Progenitor cell of endocrine pancreas (in vitro differentiated cells): ENCODE results near the gene UBR3. TPM values are rescaled to one million over a fixed set of nuclear protein-coding genes. Genes with fewer than 3 reads are reported as not detected.
A peak's percentile ranks its signal among the peaks of the same experiment; 100 is the strongest.
"Not testable (repeated sequence)": the region's sequence is repeated elsewhere in the genome, so short reads cannot be mapped to it uniquely, and the experiment has no call there.

Experiments
- DNase-seq: peaks from one replicate; pipeline ENCODE4 v3.0.0; 2021; ENCODE audit warnings: low spot score; ENCODE audit not compliant: unreplicated experiment
- H3K27ac Mint-ChIP-seq: 2 replicates; pipeline ENCODE4 v1.8.0; 2021; ENCODE audit warnings: mild to moderate bottlenecking, moderate library complexity, mixed read lengths
- H3K27me3 Mint-ChIP-seq: 2 replicates; pipeline ENCODE4 v1.8.0; 2021; ENCODE audit warnings: mixed read lengths
- H3K36me3 Mint-ChIP-seq: 2 replicates; pipeline ENCODE4 v1.8.0; 2022; ENCODE audit warnings: mixed read lengths; ENCODE audit not compliant: insufficient read depth
- H3K4me1 Mint-ChIP-seq: 2 replicates; pipeline ENCODE4 v1.8.0; 2021; ENCODE audit warnings: low read depth, mixed read lengths
- H3K4me3 Mint-ChIP-seq: 2 replicates; pipeline ENCODE4 v1.8.0; 2021; ENCODE audit warnings: low read depth, mild to moderate bottlenecking, moderate library complexity, mixed read lengths
- H3K9me3 Mint-ChIP-seq: 2 replicates; pipeline ENCODE4 v1.8.0; 2021; ENCODE audit warnings: low read depth, mixed read lengths
- total RNA-seq: library from RNA; stranded (reverse); gene quantifications from 2 replicates; pipeline ENCODE4 v1.2.1, GENCODE V29; 2021
- TF ChIP-seq, protein P1 (sequence below): fragments of 200-600 bp; sonication (generic); IDR thresholded peaks from one replicate; pipeline ENCODE4 v1.5.0; 2021; ENCODE audit warnings: antibody characterized with exemption, mild to moderate bottlenecking; ENCODE audit not compliant: unreplicated experiment

Gene UBR3
- total RNA-seq, 1 donor from 2014 or later: 36.9 TPM

GRCh38 chr2:169933124-169933711 lies 106.0 kb downstream of the UBR3 start:
- DNase-seq: no peak
- Mint-ChIP-seq H3K4me1 (no peaks in the 10 kb centered on the region), H3K9me3 (no peaks in the 10 kb centered on the region), H3K36me3 (peaks cover 11% of the 10 kb centered on the region), H3K27me3 (no peaks in the 10 kb centered on the region), H3K27ac (no peak overlapping the region), H3K4me3 (no peak overlapping the region)
- TF ChIP-seq, protein P1, sequence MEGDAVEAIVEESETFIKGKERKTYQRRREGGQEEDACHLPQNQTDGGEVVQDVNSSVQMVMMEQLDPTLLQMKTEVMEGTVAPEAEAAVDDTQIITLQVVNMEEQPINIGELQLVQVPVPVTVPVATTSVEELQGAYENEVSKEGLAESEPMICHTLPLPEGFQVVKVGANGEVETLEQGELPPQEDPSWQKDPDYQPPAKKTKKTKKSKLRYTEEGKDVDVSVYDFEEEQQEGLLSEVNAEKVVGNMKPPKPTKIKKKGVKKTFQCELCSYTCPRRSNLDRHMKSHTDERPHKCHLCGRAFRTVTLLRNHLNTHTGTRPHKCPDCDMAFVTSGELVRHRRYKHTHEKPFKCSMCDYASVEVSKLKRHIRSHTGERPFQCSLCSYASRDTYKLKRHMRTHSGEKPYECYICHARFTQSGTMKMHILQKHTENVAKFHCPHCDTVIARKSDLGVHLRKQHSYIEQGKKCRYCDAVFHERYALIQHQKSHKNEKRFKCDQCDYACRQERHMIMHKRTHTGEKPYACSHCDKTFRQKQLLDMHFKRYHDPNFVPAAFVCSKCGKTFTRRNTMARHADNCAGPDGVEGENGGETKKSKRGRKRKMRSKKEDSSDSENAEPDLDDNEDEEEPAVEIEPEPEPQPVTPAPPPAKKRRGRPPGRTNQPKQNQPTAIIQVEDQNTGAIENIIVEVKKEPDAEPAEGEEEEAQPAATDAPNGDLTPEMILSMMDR: peak; percentile 63

DNA sequence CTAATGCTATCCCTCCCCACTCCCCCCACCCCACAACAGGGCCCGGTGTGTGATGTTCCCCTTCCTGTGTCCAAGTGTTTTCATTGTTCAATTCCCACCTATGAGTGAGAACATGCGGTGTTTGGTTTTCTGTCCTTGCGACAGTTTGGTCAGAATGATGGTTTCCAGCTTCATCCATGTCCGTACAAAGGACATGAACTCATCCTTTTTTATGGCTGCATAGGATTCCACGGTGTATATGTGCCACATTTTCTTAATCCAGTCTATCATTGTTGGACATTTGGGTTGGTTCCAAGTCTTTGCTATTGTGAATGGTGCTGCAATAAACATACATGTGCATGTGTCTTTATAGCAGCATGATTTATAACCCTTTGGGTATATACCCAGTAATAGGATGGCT lies 109.4 kb downstream of the UBR3 start:
- H3K9me3 Mint-ChIP-seq, H3K27ac Mint-ChIP-seq, H3K36me3 Mint-ChIP-seq, DNase-seq, H3K4me3 Mint-ChIP-seq, H3K4me1 Mint-ChIP-seq, H3K27me3 Mint-ChIP-seq: not testable (repeated sequence)

DNA sequence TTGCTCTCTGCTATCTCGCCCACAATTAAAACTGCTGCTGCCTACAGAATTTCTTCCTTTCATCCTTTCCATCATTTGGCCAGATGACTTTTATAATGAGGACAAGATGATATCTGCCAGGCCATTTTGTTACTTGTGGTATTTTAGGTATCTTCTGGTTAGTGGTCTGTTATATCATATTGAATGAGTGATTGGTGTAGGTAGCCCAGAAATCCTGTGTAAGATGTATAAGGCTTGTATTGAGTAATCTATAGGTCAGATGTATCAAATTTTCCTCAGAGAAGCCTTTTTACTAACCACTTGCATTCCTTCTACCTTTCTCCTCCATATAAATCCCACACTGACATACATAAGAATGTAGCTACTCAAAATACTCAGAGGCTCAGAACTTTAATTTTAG lies 118.3 kb downstream of the UBR3 start:
- DNase-seq: no peak
- TF ChIP-seq, protein P1: no peak
- peaks cover 6% of the 10 kb centered on the region for H3K4me1 Mint-ChIP-seq
- no peaks in the 10 kb centered on the region for H3K27me3 Mint-ChIP-seq
- H3K27ac Mint-ChIP-seq: no peak overlapping the region
- H3K4me3 Mint-ChIP-seq: no peak overlapping the region
- no peaks in the 10 kb centered on the region for H3K9me3 Mint-ChIP-seq
- peaks cover 16% of the 10 kb centered on the region for H3K36me3 Mint-ChIP-seq

GRCh38 chr2:169946092-169946491 lies 118.8 kb downstream of the UBR3 start:
- DNase-seq: no peak
- peaks cover 9% of the 10 kb centered on the region for H3K4me1 Mint-ChIP-seq
- TF ChIP-seq, protein P1: no peak
- H3K27ac Mint-ChIP-seq: no peak overlapping the region
- peaks cover 16% of the 10 kb centered on the region for H3K36me3 Mint-ChIP-seq
- no peaks in the 10 kb centered on the region for H3K9me3 Mint-ChIP-seq
- H3K4me3 Mint-ChIP-seq: no peak overlapping the region
- H3K27me3 Mint-ChIP-seq: no peaks in the 10 kb centered on the region

- no peaks in the 10 kb centered on the region for H3K9me3 Mint-ChIP-seq
- TF ChIP-seq, protein P1: no peak
- no peak for DNase-seq
- peaks cover 19% of the 10 kb centered on the region for H3K36me3 Mint-ChIP-seq
- H3K27ac Mint-ChIP-seq: no peak overlapping the region
- H3K27me3 Mint-ChIP-seq: no peaks in the 10 kb centered on the region
- H3K4me1 Mint-ChIP-seq: peaks cover 14% of the 10 kb centered on the region
- no peak overlapping the region for H3K4me3 Mint-ChIP-seq
Measured at GRCh38 chr2:169946546-169946945, 119.3 kb downstream of the UBR3 start.

DNA sequence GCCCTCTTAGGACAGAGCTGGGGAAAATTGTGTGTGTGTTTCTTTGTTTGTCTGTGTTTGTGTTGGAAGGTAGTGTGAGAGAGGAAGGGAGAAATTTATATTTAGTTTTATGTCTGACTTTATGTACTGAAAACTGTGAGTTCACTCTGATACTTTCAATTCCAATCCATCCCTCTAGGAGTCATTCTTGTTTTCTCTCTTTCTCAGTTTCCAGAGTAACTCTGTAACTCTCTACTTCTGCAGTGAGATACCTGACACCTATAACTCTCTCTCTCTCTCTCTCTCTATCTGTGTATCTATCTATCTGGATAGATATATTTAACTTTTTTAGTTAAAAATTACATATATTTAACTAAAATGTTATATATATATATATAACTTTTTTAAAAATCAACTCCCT lies 128.7 kb downstream of the UBR3 start:
- no peak overlapping the region for H3K27ac Mint-ChIP-seq
- H3K36me3 Mint-ChIP-seq: peaks cover 20% of the 10 kb centered on the region
- H3K4me1 Mint-ChIP-seq: peaks cover 7% of the 10 kb centered on the region

GRCh38 chr2:169957219-169957618 lies 130.0 kb downstream of the UBR3 start:
- not testable (repeated sequence) for H3K9me3 Mint-ChIP-seq, DNase-seq, H3K4me3 Mint-ChIP-seq, H3K27me3 Mint-ChIP-seq, H3K27ac Mint-ChIP-seq, H3K4me1 Mint-ChIP-seq
- H3K36me3 Mint-ChIP-seq: peaks cover 20% of the 10 kb centered on the region

More for the DNA sequence above, 128.7 kb downstream of the UBR3 start:
- no peak overlapping the region for H3K4me3 Mint-ChIP-seq
- TF ChIP-seq, protein P1: no peak
- H3K27me3 Mint-ChIP-seq: no peaks in the 10 kb centered on the region
- H3K9me3 Mint-ChIP-seq: no peaks in the 10 kb centered on the region
- DNase-seq: no peak
